ENCODE results near the gene CLEC7A. TPM values are rescaled to one million over a fixed set of nuclear protein-coding genes. Genes with fewer than 3 reads are reported as not detected.

Gene CLEC7A
- total RNA-seq, 1 experiment from 2014 or later = not detected

DNA sequence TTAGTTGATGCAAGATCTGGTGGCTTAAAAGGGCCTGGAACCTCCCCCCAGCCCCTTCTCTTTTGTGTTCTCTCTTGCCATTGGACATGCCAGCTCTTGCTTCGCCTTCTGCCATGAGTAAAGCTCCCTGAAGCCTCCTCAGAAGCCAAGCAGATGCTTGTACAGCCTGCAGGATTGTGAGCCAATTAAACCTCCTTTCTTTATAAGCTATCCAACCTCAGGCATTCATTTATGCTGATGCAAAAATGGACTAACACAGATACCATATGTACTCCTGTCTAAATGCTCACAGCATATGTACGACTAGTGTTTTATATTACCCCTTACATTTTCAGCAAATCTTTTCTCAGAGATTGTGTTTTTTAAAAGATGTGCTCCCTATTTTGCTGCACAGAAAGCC, 57.9 kb downstream of the CLEC7A start:
- no peaks in the 10 kb centered on the region for H3K4me1 ChIP-seq
- no peak overlapping the region for H3K4me3 Mint-ChIP-seq (ENCODE audit: unreplicated experiment)
- CTCF ChIA-PET = no interaction called here

DNA sequence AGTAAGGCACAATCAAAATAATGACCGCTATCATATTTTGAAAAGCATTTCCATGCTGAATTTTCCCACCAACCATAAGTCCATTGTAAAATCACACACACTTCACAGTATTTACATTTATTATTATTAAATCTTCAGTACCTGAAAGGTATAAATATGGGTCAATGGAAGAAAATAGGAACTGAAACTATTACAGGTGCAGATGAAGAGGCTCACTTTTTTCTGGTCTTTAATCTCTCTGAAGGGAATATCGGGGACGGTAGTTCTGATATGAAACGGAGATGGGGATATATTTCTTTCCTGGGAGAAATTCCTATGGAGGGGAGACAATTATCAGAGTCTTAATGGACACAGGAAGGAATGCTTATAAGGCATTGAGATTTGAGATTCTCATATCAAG, 59.6 kb downstream of the CLEC7A start:
- Histone ChIP-seq H3K36me3 (ENCODE audit: control insufficient read depth, insufficient read depth, low read length) (no peaks in the 10 kb centered on the region), H3K27me3 (replicated peaks; ENCODE audit: control insufficient read depth, insufficient read depth, low read length) (no peaks in the 10 kb centered on the region; the same call in 1 of the 2 replicates), H3K4me1 (no peaks in the 10 kb centered on the region), H3K4me3 (ENCODE audit: low read depth, low read length) (no peak overlapping the region), H3K9me3 (no peaks in the 10 kb centered on the region)
- H3K36me3 Mint-ChIP-seq (ENCODE audit: insufficient read depth, unreplicated experiment) = no peaks in the 10 kb centered on the region
- TF ChIP-seq, protein P1, sequence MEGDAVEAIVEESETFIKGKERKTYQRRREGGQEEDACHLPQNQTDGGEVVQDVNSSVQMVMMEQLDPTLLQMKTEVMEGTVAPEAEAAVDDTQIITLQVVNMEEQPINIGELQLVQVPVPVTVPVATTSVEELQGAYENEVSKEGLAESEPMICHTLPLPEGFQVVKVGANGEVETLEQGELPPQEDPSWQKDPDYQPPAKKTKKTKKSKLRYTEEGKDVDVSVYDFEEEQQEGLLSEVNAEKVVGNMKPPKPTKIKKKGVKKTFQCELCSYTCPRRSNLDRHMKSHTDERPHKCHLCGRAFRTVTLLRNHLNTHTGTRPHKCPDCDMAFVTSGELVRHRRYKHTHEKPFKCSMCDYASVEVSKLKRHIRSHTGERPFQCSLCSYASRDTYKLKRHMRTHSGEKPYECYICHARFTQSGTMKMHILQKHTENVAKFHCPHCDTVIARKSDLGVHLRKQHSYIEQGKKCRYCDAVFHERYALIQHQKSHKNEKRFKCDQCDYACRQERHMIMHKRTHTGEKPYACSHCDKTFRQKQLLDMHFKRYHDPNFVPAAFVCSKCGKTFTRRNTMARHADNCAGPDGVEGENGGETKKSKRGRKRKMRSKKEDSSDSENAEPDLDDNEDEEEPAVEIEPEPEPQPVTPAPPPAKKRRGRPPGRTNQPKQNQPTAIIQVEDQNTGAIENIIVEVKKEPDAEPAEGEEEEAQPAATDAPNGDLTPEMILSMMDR (IDR thresholded peaks at IDR 0.05; ENCODE audit: insufficient read depth in 1 of 2, low read depth in 1 of 2, low read length in 1 of 2, severe bottlenecking in 1 of 2, unreplicated experiment in 1 of 2) = no peak
- BruUV-seq (replicated peaks) = no TSS peak
- ChIA-PET CTCF (no interaction called here), POLR2A (no interaction called here)
- no peak for DNase-seq
- no peak overlapping the region for H3K27ac Mint-ChIP-seq (ENCODE audit: unreplicated experiment)
- no peak overlapping the region for H3K4me3 Mint-ChIP-seq (ENCODE audit: unreplicated experiment)
- no peaks in the 10 kb centered on the region for H3K9me3 Mint-ChIP-seq (ENCODE audit: unreplicated experiment)
- no peaks in the 10 kb centered on the region for H3K4me1 Mint-ChIP-seq (ENCODE audit: low read depth, unreplicated experiment)
- intact Hi-C loops (cut with micrococcal nuclease; ENCODE audit: unreplicated experiment) = no loop called here
- H3K27me3 Mint-ChIP-seq (ENCODE audit: insufficient read depth, unreplicated experiment) = peaks cover 39% of the 10 kb centered on the region

More for the DNA sequence above, 57.9 kb downstream of the CLEC7A start:
- no peak overlapping the region for H3K4me3 ChIP-seq (ENCODE audit: low read depth, low read length)
- Mint-ChIP-seq H3K9me3 (ENCODE audit: unreplicated experiment) (no peaks in the 10 kb centered on the region), H3K36me3 (ENCODE audit: insufficient read depth, unreplicated experiment) (no peaks in the 10 kb centered on the region), H3K4me1 (ENCODE audit: low read depth, unreplicated experiment) (no peaks in the 10 kb centered on the region), H3K27me3 (ENCODE audit: insufficient read depth, unreplicated experiment) (peaks cover 36% of the 10 kb centered on the region), H3K27ac (ENCODE audit: unreplicated experiment) (no peak overlapping the region)
- BruUV-seq (replicated peaks) = no TSS peak
- POLR2A ChIA-PET = no interaction called here
- TF ChIP-seq, protein P1 (IDR thresholded peaks at IDR 0.05; ENCODE audit: insufficient read depth in 1 of 2, low read depth in 1 of 2, low read length in 1 of 2, severe bottlenecking in 1 of 2, unreplicated experiment in 1 of 2) = no peak
- H3K9me3 ChIP-seq = no peaks in the 10 kb centered on the region
- no peaks in the 10 kb centered on the region; the same call in 1 of the 2 replicates for H3K27me3 ChIP-seq (replicated peaks; ENCODE audit: control insufficient read depth, insufficient read depth, low read length)
- DNase-seq = no peak
- intact Hi-C loops (cut with micrococcal nuclease; ENCODE audit: unreplicated experiment) = no loop called here
- H3K36me3 ChIP-seq (ENCODE audit: control insufficient read depth, insufficient read depth, low read length) = no peaks in the 10 kb centered on the region

DNA sequence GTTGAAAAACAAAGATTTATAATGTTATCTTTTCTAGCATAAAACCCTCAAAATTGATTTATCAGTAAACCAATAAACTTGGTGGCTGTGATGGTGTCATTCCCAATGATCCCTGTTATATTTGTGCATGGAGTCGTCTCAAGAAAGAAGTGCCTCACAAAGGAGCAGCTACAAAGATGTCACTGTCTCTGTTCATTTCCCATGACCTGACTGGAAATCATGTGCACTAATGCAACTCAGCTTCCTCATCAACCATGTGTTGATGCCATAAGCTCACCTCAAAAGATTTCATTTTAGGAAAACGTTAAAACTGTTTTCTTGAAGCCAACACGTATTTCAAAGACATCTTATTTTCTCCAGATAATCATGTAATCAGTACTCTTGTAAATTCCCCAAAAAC, 60.0 kb downstream of the CLEC7A start:
- TF ChIP-seq, protein P1 (IDR thresholded peaks at IDR 0.05; ENCODE audit: insufficient read depth in 1 of 2, low read depth in 1 of 2, low read length in 1 of 2, severe bottlenecking in 1 of 2, unreplicated experiment in 1 of 2) = no peak
- H3K27ac Mint-ChIP-seq (ENCODE audit: unreplicated experiment) = no peak overlapping the region
- Histone ChIP-seq H3K36me3 (ENCODE audit: control insufficient read depth, insufficient read depth, low read length) (no peaks in the 10 kb centered on the region), H3K4me1 (no peaks in the 10 kb centered on the region), H3K9me3 (no peaks in the 10 kb centered on the region), H3K4me3 (ENCODE audit: low read depth, low read length) (no peak overlapping the region), H3K27me3 (replicated peaks; ENCODE audit: control insufficient read depth, insufficient read depth, low read length) (no peaks in the 10 kb centered on the region; the same call in 1 of the 2 replicates)
- peaks cover 42% of the 10 kb centered on the region for H3K27me3 Mint-ChIP-seq (ENCODE audit: insufficient read depth, unreplicated experiment)
- no peak for DNase-seq
- CTCF ChIA-PET = no interaction called here
- no peak overlapping the region for H3K4me3 Mint-ChIP-seq (ENCODE audit: unreplicated experiment)
- BruUV-seq (replicated peaks) = no TSS peak
- POLR2A ChIA-PET = no interaction called here
- H3K4me1 Mint-ChIP-seq (ENCODE audit: low read depth, unreplicated experiment) = no peaks in the 10 kb centered on the region
- no peaks in the 10 kb centered on the region for H3K9me3 Mint-ChIP-seq (ENCODE audit: unreplicated experiment)
- H3K36me3 Mint-ChIP-seq (ENCODE audit: insufficient read depth, unreplicated experiment) = no peaks in the 10 kb centered on the region
- intact Hi-C loops (cut with micrococcal nuclease; ENCODE audit: unreplicated experiment) = no loop called here

All from Caco-2 (cell line).